HCT116 (cell line): ENCODE measurements around the gene NCR1.
"Not testable (repeated sequence)": the region's sequence is repeated elsewhere in the genome, so short reads cannot be mapped to it uniquely, and the experiment has no call there.

Experiments used
- CBX3 ChIP-seq: IDR thresholded peaks from 2 replicates; pipeline ENCODE4 v1.6.1; 2012; ENCODE audit warnings: low read depth
- CTCF ChIP-seq, 3 experiments: fragments of 200-600 bp in 1 of 3; sonication (generic) in 1 of 3; IDR thresholded peaks in 2 of 3; conservative IDR thresholded peaks in 1 of 3; 2 replicates each; pipeline ENCODE4 v1.5.1; 2012 to 2017; ENCODE audit warnings: low read depth in 2 of 3, low read length in 2 of 3, antibody characterized with exemption in 1 of 3, borderline replicate concordance in 1 of 3, control low read depth in 1 of 3, mild to moderate bottlenecking in 1 of 3, mixed read lengths in 1 of 3, mixed run types in 1 of 3, moderate library complexity in 1 of 3; ENCODE audit not compliant: insufficient read depth in 1 of 3
- EZH2 ChIP-seq: fragments of 200-600 bp; sonication (generic); IDR thresholded peaks from 2 replicates; pipeline ENCODE4 v1.6.1; 2017; ENCODE audit warnings: antibody characterized with exemption, mixed run types
- EZH2phosphoT487 ChIP-seq: fragments of 200-600 bp; IDR thresholded peaks from 2 replicates; pipeline ENCODE4 v1.6.1; 2018; ENCODE audit warnings: antibody characterized with exemption, borderline replicate concordance
- POLR2A ChIP-seq: IDR thresholded peaks from 2 replicates; pipeline ENCODE4 v1.7.0; 2011; ENCODE audit warnings: borderline replicate concordance; ENCODE audit not compliant: insufficient read depth, insufficient read length; ENCODE audit errors: extremely low read depth
- POLR2AphosphoS5 ChIP-seq: IDR thresholded peaks from 2 replicates; pipeline ENCODE4 v1.6.1; 2011; ENCODE audit warnings: mild to moderate bottlenecking, low read depth, low read length, moderate library complexity
- RAD21 ChIP-seq: IDR thresholded peaks from 2 replicates; pipeline ENCODE4 v1.6.1; 2012; ENCODE audit warnings: low read depth, mild to moderate bottlenecking
- REST ChIP-seq: IDR thresholded peaks from 2 replicates; pipeline ENCODE4 v1.6.1; 2012; ENCODE audit warnings: low read depth
- SIN3A ChIP-seq: IDR thresholded peaks from 2 replicates; pipeline ENCODE4 v1.6.1; 2012; ENCODE audit warnings: low read depth
- SP1 ChIP-seq: IDR thresholded peaks from 2 replicates; pipeline ENCODE4 v1.6.1; 2012; ENCODE audit warnings: low read depth
- YY1 ChIP-seq: IDR thresholded peaks from 2 replicates; pipeline ENCODE4 v1.6.1; 2011; ENCODE audit warnings: low read length, low read depth, moderate library complexity, mild to moderate bottlenecking; ENCODE audit not compliant: insufficient replicate concordance; ENCODE audit errors: extremely low read depth
- ZBTB33 ChIP-seq: IDR thresholded peaks from 2 replicates; pipeline ENCODE4 v1.6.1; 2011; ENCODE audit warnings: mild to moderate bottlenecking, low read length, moderate library complexity; ENCODE audit not compliant: insufficient replicate concordance; ENCODE audit errors: extremely low read depth
- ZNF274 ChIP-seq: fragments of 200-500 bp; sonication (Bioruptor generic); IDR thresholded peaks from 2 replicates; pipeline ENCODE4 v1.6.1; 2014; ENCODE audit warnings: mild to moderate bottlenecking, low read depth, low read length, inconsistent platforms

GRCh38 chr19:54901153-54901552 is 4.8 kb upstream of the NCR1 start:
- TF ChIP-seq POLR2AphosphoS5; EZH2; CTCF (IDR thresholded peaks at IDR 0.05 in 2 of 3, conservative IDR thresholded peaks at IDR 0.05 in 1 of 3; ENCODE audit: borderline replicate concordance in 1 of 3, insufficient read depth in 1 of 3, low read depth in 2 of 3, low read length in 2 of 3); RAD21; POLR2A; ZBTB33; REST; ZNF274; SIN3A; YY1; EZH2phosphoT487; CBX3; SP1: not testable (repeated sequence)
